OCI-LY7 (cell line): ENCODE results near the gene NDOR1. TPM values are rescaled to one million over a fixed set of nuclear protein-coding genes. Genes with fewer than 3 reads are reported as not detected.

Experiments
- BruUV-seq: library from RNA; stranded (reverse); fragments of 400-500 nt; replicated peaks from 2 replicates; lab custom pipeline; 2021; lab: Mats Ljungman, UMichigan
- CTCF ChIA-PET: fragments of 300-600 bp; sonication (Branson Sonifier 250); formaldehyde crosslinking; loops from one replicate; lab custom pipeline; 2022; ENCODE audit warnings: antibody characterized with exemption; ENCODE audit not compliant: unreplicated experiment; lab: Charles Lee
- POLR2A ChIA-PET: fragments of 300-600 bp; sonication (Branson Sonifier 250); formaldehyde crosslinking; loops from one replicate; lab custom pipeline; 2022; ENCODE audit warnings: antibody characterized with exemption; lab: Charles Lee
- DNase-seq: peaks from one replicate; pipeline ENCODE4 v3.0.0-alpha.2; 2015; ENCODE audit warnings: low spot score
- H2AFZ ChIP-seq: fragments of 200-600 bp; sonication (generic), shearing (Covaris generic); 2 replicates; pipeline ENCODE4 v1.6.1; 2014; ENCODE audit warnings: mild to moderate bottlenecking, antibody characterized with exemption, low read length, moderate library complexity
- H3K27ac ChIP-seq: fragments of 200-600 bp; sonication (generic); 2 replicates; pipeline ENCODE4 v1.5.1; 2014; ENCODE audit warnings: mixed run types, low read depth, mild to moderate bottlenecking, moderate library complexity, low read length, inconsistent platforms; ENCODE audit not compliant: poor library complexity, severe bottlenecking
- H3K36me3 ChIP-seq: fragments of 200-600 bp; sonication (generic); 2 replicates; pipeline ENCODE4 v1.6.1; 2014; ENCODE audit warnings: mild to moderate bottlenecking, antibody characterized with exemption, low read length, moderate library complexity, mixed read lengths; ENCODE audit not compliant: insufficient read depth
- H3K4me1 ChIP-seq: fragments of 200-600 bp; sonication (generic); 2 replicates; pipeline ENCODE4 v1.5.1; 2014; ENCODE audit warnings: mild to moderate bottlenecking, low read length; ENCODE audit not compliant: insufficient read depth, poor library complexity, severe bottlenecking
- H3K4me2 ChIP-seq: fragments of 200-600 bp; sonication (generic); 2 replicates; pipeline ENCODE4 v1.6.1; 2014; ENCODE audit warnings: mild to moderate bottlenecking, low read length
- H3K4me3 ChIP-seq: fragments of 200-600 bp; sonication (generic); 2 replicates; pipeline ENCODE4 v1.5.1; 2014; ENCODE audit warnings: mild to moderate bottlenecking, low read depth, low read length; ENCODE audit not compliant: poor library complexity, severe bottlenecking
- H3K79me2 ChIP-seq: fragments of 200-600 bp; sonication (generic); 2 replicates; pipeline ENCODE4 v1.6.1; 2016; ENCODE audit warnings: low read depth, mild to moderate bottlenecking, low read length, moderate library complexity, mixed read lengths; ENCODE audit not compliant: insufficient read depth
- H3K9me2 ChIP-seq: fragments of 200-600 bp; sonication (generic); 2 replicates; pipeline ENCODE4 v1.6.1; 2016; ENCODE audit warnings: mild to moderate bottlenecking, low read length, mixed read lengths; ENCODE audit not compliant: insufficient read depth
- H3K9me3 ChIP-seq: fragments of 200-600 bp; sonication (generic); 2 replicates; pipeline ENCODE4 v1.6.1; 2014; ENCODE audit warnings: mild to moderate bottlenecking, mixed run types, low read length, mixed read lengths
- H4K20me1 ChIP-seq: fragments of 200-600 bp; sonication (generic); 2 replicates; pipeline ENCODE4 v1.6.1; 2014; ENCODE audit warnings: mild to moderate bottlenecking, antibody characterized with exemption, low read length, moderate library complexity, mixed read lengths; ENCODE audit not compliant: insufficient read depth
- EZH2phosphoT487 ChIP-seq: fragments of 200-600 bp; sonication (generic); IDR thresholded peaks from 2 replicates; pipeline ENCODE4 v1.6.1; 2018; ENCODE audit warnings: low read depth, borderline replicate concordance, mild to moderate bottlenecking, mixed run types, antibody characterized with exemption, low read length, moderate library complexity, mixed read lengths
- intact Hi-C: fragments of 100-400 bp; cut with micrococcal nuclease; formaldehyde crosslinking; loops from one replicate; pipeline ENCODE4 v1.10.0; 2022; ENCODE audit not compliant: unreplicated experiment
- total RNA-seq, 2 experiments: library from RNA; depleted of rRNA in 1 of 2; stranded (reverse); fragments of >200 nt in 1 of 2; shearing (Covaris generic) in 1 of 2; gene quantifications; 2 replicates each; pipeline ENCODE4 v1.2.3, GENCODE V29; 2014 to 2022
- TF ChIP-seq, protein P1 (sequence below): fragments of 200-600 bp; sonication (generic); conservative IDR thresholded peaks from 2 replicates; pipeline ENCODE4 v1.5.1; 2014; ENCODE audit warnings: mild to moderate bottlenecking, antibody characterized with exemption, low read length, moderate library complexity, mixed read lengths

Gene NDOR1
- total RNA-seq, 2 experiments from 2014 or later = 30.4 to 61.9 TPM

DNA sequence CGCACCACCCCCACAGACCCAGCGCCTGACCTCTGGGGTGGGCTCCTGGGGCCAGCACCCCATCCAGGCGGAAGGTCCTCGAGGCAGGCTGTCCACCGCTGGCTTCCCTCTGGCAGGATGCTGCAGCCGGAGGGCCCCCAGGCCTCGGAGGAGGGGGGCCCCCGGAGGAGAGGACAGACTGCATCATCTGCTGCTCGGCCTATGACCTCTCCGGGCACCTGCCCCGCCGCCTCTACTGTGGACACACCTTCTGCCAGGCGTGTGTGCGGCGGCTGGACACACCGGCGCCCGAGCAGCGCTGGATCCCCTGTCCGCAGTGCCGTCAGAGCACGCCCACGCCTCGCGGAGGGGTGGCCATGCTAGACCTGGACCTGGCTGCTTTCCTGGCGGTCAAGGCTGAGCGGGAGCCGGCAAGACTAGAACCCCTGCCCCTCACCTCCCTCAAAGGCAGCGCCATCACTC is 23.0 kb downstream of the NDOR1 start:
- CTCF ChIA-PET = no interaction called here
- no peak overlapping the region for H2AFZ ChIP-seq
- no peaks in the 10 kb centered on the region for H3K9me3 ChIP-seq
- no peak overlapping the region for H3K4me3 ChIP-seq
- no peaks in the 10 kb centered on the region for H3K9me2 ChIP-seq
- H3K27ac ChIP-seq = no peak overlapping the region
- no peak for DNase-seq
- BruUV-seq = no TSS peak
- H3K36me3 ChIP-seq = no peaks in the 10 kb centered on the region
- POLR2A ChIA-PET = no interaction called here
- no peak overlapping the region for H3K4me2 ChIP-seq
- peaks cover 11% of the 10 kb centered on the region for H3K4me1 ChIP-seq
- H4K20me1 ChIP-seq = no peaks in the 10 kb centered on the region
- TF ChIP-seq, protein P1, sequence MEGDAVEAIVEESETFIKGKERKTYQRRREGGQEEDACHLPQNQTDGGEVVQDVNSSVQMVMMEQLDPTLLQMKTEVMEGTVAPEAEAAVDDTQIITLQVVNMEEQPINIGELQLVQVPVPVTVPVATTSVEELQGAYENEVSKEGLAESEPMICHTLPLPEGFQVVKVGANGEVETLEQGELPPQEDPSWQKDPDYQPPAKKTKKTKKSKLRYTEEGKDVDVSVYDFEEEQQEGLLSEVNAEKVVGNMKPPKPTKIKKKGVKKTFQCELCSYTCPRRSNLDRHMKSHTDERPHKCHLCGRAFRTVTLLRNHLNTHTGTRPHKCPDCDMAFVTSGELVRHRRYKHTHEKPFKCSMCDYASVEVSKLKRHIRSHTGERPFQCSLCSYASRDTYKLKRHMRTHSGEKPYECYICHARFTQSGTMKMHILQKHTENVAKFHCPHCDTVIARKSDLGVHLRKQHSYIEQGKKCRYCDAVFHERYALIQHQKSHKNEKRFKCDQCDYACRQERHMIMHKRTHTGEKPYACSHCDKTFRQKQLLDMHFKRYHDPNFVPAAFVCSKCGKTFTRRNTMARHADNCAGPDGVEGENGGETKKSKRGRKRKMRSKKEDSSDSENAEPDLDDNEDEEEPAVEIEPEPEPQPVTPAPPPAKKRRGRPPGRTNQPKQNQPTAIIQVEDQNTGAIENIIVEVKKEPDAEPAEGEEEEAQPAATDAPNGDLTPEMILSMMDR = no peak
- TF ChIP-seq EZH2phosphoT487 = no peak
- intact Hi-C loops = no loop called here
- no peaks in the 10 kb centered on the region for H3K79me2 ChIP-seq

DNA sequence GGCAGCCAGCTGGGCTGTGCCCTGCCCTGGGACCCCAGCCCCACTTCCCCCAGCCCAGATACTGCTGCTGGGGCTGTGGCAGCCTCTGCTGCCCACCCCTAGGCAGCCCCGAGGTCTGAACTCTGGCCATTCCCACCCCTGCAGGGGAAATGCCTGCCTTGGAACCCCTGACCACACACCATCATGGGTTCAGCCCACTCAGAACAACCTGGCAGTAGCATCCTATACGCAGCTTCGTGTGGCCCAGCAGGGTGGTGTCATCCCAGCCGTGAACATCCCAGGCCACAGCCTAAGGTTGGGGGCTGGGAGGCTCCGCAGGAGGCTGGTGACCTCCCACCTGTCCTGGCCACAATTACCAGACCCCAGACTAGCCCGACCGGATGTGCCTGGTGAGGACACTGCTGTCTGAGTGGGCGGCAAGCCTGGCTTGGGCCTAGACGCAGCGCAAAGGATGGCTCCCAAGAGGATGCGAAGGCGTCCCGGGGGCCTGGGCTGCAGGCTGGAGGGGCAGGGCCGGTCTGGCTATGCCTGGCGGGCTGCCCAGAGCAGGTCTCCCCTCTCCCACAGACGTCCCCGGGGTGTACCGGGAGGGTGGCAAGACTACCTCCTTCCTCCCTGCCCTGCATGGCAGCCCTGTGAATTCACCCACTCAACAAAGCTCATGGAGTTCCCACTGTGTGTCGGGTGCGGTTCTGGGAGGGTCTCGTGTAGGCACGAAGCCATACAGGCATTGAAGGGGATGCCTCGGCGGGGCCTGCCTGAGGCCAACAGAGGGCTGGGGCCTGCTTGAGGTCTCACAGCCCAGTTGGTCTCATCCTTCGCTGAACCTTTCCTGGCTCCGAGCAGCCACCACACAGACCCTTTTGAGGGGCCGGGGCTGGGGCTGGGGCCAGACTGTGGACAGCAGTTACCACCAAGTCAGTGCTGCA is 23.7 kb downstream of the NDOR1 start:
- no peak for DNase-seq
- H4K20me1 ChIP-seq = no peaks in the 10 kb centered on the region
- H3K4me2 ChIP-seq = no peak overlapping the region
- H3K4me1 ChIP-seq = peaks cover 11% of the 10 kb centered on the region
- TF ChIP-seq, protein P1 = no peak
- no peak for TF ChIP-seq EZH2phosphoT487
- H3K79me2 ChIP-seq = no peaks in the 10 kb centered on the region
- H3K9me3 ChIP-seq = no peaks in the 10 kb centered on the region
- no TSS peak for BruUV-seq
- POLR2A ChIA-PET = no interaction called here
- no peaks in the 10 kb centered on the region for H3K9me2 ChIP-seq
- H3K27ac ChIP-seq = no peak overlapping the region
- H3K4me3 ChIP-seq = no peak overlapping the region
- CTCF ChIA-PET = no interaction called here
- H2AFZ ChIP-seq = no peak overlapping the region
- H3K36me3 ChIP-seq = no peaks in the 10 kb centered on the region
- intact Hi-C loops = no loop called here
